PC-3 (cell line): ENCODE measurements around the gene ARMH4. TPM values are rescaled to one million over a fixed set of nuclear protein-coding genes. Genes with fewer than 3 reads are reported as not detected.

ENCODE experiments used
- ATAC-seq: fragments of 200-7000 bp; cut with Tn5 transposase; 2 replicates; pipeline ENCODE4 v1.9.1; 2020; ENCODE audit warnings: mild to moderate bottlenecking, moderate library complexity
- BruUV-seq: library from RNA; stranded (reverse); fragments of 400-500 nt; replicated peaks from 2 replicates; lab custom pipeline; 2021; lab: Mats Ljungman, UMichigan
- CTCF ChIA-PET: fragments of 300-600 bp; sonication (Branson Sonifier 250); formaldehyde crosslinking; loops from one replicate; lab custom pipeline; 2022; ENCODE audit warnings: antibody characterized with exemption; lab: Charles Lee
- POLR2A ChIA-PET: fragments of 300-600 bp; sonication (Branson Sonifier 250); formaldehyde crosslinking; loops from one replicate; lab custom pipeline; 2022; ENCODE audit warnings: antibody characterized with exemption; ENCODE audit not compliant: unreplicated experiment; lab: Charles Lee
- DNase-seq: peaks from one replicate; pipeline ENCODE4 v3.0.0-alpha.2; 2015
- H2AFZ ChIP-seq: fragments of 300-600 bp; sonication (generic); 2 replicates; pipeline ENCODE4 v1.6.0; 2016; ENCODE audit warnings: antibody characterized with exemption, low read length
- H3F3A ChIP-seq: fragments of 300-600 bp; sonication (generic); one replicate; pipeline ENCODE4 v1.6.0; 2017; ENCODE audit warnings: antibody characterized with exemption, low read length, control low read depth, mild to moderate bottlenecking; ENCODE audit not compliant: unreplicated experiment
- H3K27ac ChIP-seq: fragments of 300-600 bp; sonication (generic); 2 replicates; pipeline ENCODE4 v1.5.1; 2016; ENCODE audit warnings: mild to moderate bottlenecking, low read length
- H3K27me3 ChIP-seq: fragments of 300-600 bp; sonication (generic); 2 replicates; pipeline ENCODE4 v1.6.1; 2016; ENCODE audit warnings: low read length, mixed read lengths
- H3K36me3 ChIP-seq: fragments of 300-600 bp; sonication (generic); 2 replicates; pipeline ENCODE4 v1.6.1; 2016; ENCODE audit warnings: low read depth, mixed run types, low read length, mixed read lengths
- H3K4me1 ChIP-seq: fragments of 300-600 bp; sonication (generic); 2 replicates; pipeline ENCODE4 v1.5.1; 2016; ENCODE audit warnings: low read length; ENCODE audit not compliant: insufficient read depth
- H3K4me2 ChIP-seq: fragments of 300-600 bp; sonication (generic); 2 replicates; pipeline ENCODE4 v1.6.0; 2016; ENCODE audit warnings: low read length
- H3K4me3 ChIP-seq: fragments of 300-600 bp; sonication (generic); 2 replicates; pipeline ENCODE4 v1.5.1; 2016; ENCODE audit warnings: mild to moderate bottlenecking, low read length, mixed read lengths
- H3K79me2 ChIP-seq: fragments of 300-600 bp; sonication (generic); 2 replicates; pipeline ENCODE4 v1.6.1; 2017; ENCODE audit warnings: low read length, mixed read lengths
- H3K9ac ChIP-seq: fragments of 300-600 bp; sonication (generic); 2 replicates; pipeline ENCODE4 v1.6.0; 2016; ENCODE audit warnings: mild to moderate bottlenecking, low read length
- H3K9me2 ChIP-seq: fragments of 300-600 bp; sonication (generic); replicated peaks from 2 replicates; pipeline ENCODE4 v1.6.1; 2016; ENCODE audit warnings: mixed run types, low read length, mixed read lengths
- H3K9me3 ChIP-seq: fragments of 300-600 bp; sonication (generic); 2 replicates; pipeline ENCODE4 v1.6.1; 2016; ENCODE audit warnings: low read length, mixed read lengths
- H4K20me1 ChIP-seq: fragments of 300-600 bp; sonication (generic); 2 replicates; pipeline ENCODE4 v1.6.1; 2016; ENCODE audit warnings: low read length, mixed read lengths
- EZH2 ChIP-seq: fragments of 300-600 bp; sonication (generic); IDR thresholded peaks from one replicate; pipeline ENCODE4 v1.6.1; 2017; ENCODE audit warnings: antibody characterized with exemption, mild to moderate bottlenecking, low read length; ENCODE audit not compliant: unreplicated experiment
- EZH2phosphoT487 ChIP-seq: fragments of 300-600 bp; sonication (generic); IDR thresholded peaks from 2 replicates; pipeline ENCODE4 v1.6.1; 2018; ENCODE audit warnings: mild to moderate bottlenecking, antibody characterized with exemption, low read length, borderline replicate concordance
- intact Hi-C: fragments of 100-400 bp; cut with micrococcal nuclease; formaldehyde crosslinking; loops from 2 replicates; pipeline ENCODE4 v1.9.0; 2023
- total RNA-seq: library from RNA; depleted of rRNA; stranded (reverse); fragments of >200 nt; gene quantifications from 2 replicates; pipeline ENCODE4 v1.2.3, GENCODE V29; 2014
- TF ChIP-seq, protein P1 (sequence below): fragments of 300-600 bp; sonication (generic); conservative IDR thresholded peaks from 2 replicates; pipeline ENCODE4 v1.5.1; 2017; ENCODE audit warnings: antibody characterized with exemption, low read depth, mild to moderate bottlenecking, low read length

Gene ARMH4
- total RNA-seq, 1 experiment from 2014 or later, result 2.6 TPM

GRCh38 chr14:57974896-57975295 lies 177.1 kb downstream of the ARMH4 start:
- Histone ChIP-seq H4K20me1 (no peaks in the 10 kb centered on the region), H2AFZ (no peak overlapping the region), H3K36me3 (no peaks in the 10 kb centered on the region), H3K27me3 (peaks cover 77% of the 10 kb centered on the region), H3K9me2 (no peaks in the 10 kb centered on the region), H3K27ac (no peak overlapping the region), H3K79me2 (no peaks in the 10 kb centered on the region), H3K4me1 (no peaks in the 10 kb centered on the region), H3K4me2 (no peak overlapping the region), H3F3A (no peaks in the 10 kb centered on the region), H3K9ac (no peak overlapping the region), H3K4me3 (no peak overlapping the region), H3K9me3 (no peaks in the 10 kb centered on the region)
- CTCF ChIA-PET, result no interaction called here
- no TSS peak for BruUV-seq
- no peak for TF ChIP-seq EZH2
- TF ChIP-seq, protein P1, sequence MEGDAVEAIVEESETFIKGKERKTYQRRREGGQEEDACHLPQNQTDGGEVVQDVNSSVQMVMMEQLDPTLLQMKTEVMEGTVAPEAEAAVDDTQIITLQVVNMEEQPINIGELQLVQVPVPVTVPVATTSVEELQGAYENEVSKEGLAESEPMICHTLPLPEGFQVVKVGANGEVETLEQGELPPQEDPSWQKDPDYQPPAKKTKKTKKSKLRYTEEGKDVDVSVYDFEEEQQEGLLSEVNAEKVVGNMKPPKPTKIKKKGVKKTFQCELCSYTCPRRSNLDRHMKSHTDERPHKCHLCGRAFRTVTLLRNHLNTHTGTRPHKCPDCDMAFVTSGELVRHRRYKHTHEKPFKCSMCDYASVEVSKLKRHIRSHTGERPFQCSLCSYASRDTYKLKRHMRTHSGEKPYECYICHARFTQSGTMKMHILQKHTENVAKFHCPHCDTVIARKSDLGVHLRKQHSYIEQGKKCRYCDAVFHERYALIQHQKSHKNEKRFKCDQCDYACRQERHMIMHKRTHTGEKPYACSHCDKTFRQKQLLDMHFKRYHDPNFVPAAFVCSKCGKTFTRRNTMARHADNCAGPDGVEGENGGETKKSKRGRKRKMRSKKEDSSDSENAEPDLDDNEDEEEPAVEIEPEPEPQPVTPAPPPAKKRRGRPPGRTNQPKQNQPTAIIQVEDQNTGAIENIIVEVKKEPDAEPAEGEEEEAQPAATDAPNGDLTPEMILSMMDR, result no peak
- no peak for TF ChIP-seq EZH2phosphoT487
- intact Hi-C loops, result no loop called here
- POLR2A ChIA-PET, result no interaction called here
- DNase-seq (no peak), ATAC-seq (no peak)

GRCh38 chr14:57970594-57970993 lies 181.4 kb downstream of the ARMH4 start:
- Histone ChIP-seq H3K79me2 (no peaks in the 10 kb centered on the region), H3K4me2 (no peak overlapping the region), H2AFZ (no peak overlapping the region), H3K9me3 (no peaks in the 10 kb centered on the region), H3K4me1 (no peaks in the 10 kb centered on the region), H3K9me2 (no peaks in the 10 kb centered on the region), H3F3A (no peaks in the 10 kb centered on the region), H3K36me3 (no peaks in the 10 kb centered on the region), H3K9ac (no peak overlapping the region), H3K27ac (no peak overlapping the region), H4K20me1 (no peaks in the 10 kb centered on the region), H3K4me3 (no peak overlapping the region), H3K27me3 (peaks cover 66% of the 10 kb centered on the region)
- CTCF ChIA-PET, result no interaction called here
- DNase-seq (no peak), ATAC-seq (no peak)
- intact Hi-C loops, result no loop called here
- no peak for TF ChIP-seq EZH2phosphoT487
- TF ChIP-seq, protein P1, result no peak
- TF ChIP-seq EZH2, result no peak
- POLR2A ChIA-PET, result no interaction called here
- BruUV-seq, result no TSS peak

GRCh38 chr14:57970175-57970574 lies 181.8 kb downstream of the ARMH4 start:
- CTCF ChIA-PET, result no interaction called here
- no peak overlapping the region for H2AFZ ChIP-seq
- no peak overlapping the region for H3K9ac ChIP-seq

More at GRCh38 chr14:57970175-57970574, 181.8 kb downstream of the ARMH4 start:
- no peaks in the 10 kb centered on the region for H3F3A ChIP-seq
- H3K27ac ChIP-seq, result no peak overlapping the region
- BruUV-seq, result no TSS peak
- no peaks in the 10 kb centered on the region for H4K20me1 ChIP-seq
- POLR2A ChIA-PET, result no interaction called here
- H3K79me2 ChIP-seq, result no peaks in the 10 kb centered on the region
- no peak overlapping the region for H3K4me3 ChIP-seq
- H3K36me3 ChIP-seq, result no peaks in the 10 kb centered on the region
- no peaks in the 10 kb centered on the region for H3K4me1 ChIP-seq
- DNase-seq (no peak), ATAC-seq (no peak)
- no peaks in the 10 kb centered on the region for H3K9me3 ChIP-seq
- intact Hi-C loops, result no loop called here
- H3K9me2 ChIP-seq, result no peaks in the 10 kb centered on the region
- peaks cover 66% of the 10 kb centered on the region for H3K27me3 ChIP-seq
- no peak overlapping the region for H3K4me2 ChIP-seq
- TF ChIP-seq EZH2phosphoT487 (no peak), EZH2 (no peak)
- TF ChIP-seq, protein P1, result no peak
